ENCODE results near the gene PARP12. TPM values are rescaled to one million over a fixed set of nuclear protein-coding genes. Genes with fewer than 3 reads are reported as not detected.

PARP12 gene
- total and polyA plus RNA-seq, 2 of the 13 experiments (the other 11 are each of a cell fraction or from before 2014, with no cell fraction given): 15.5 to 35.2 TPM

GRCh38 chr7:140045697-140046096 is 17.1 kb downstream of the PARP12 start (continued):
- no peak for TF ChIP-seq TERF1 (CRISPR knock-in tag; IDR thresholded peaks at IDR 0.05)
- no peak for TF ChIP-seq EEA1 (CRISPR knock-in tag; IDR thresholded peaks at IDR 0.05; ENCODE audit: borderline replicate concordance)
- no peak for TF ChIP-seq ZNF703 (CRISPR knock-in tag; IDR thresholded peaks at IDR 0.05; ENCODE audit: borderline replicate concordance)
- TF ChIP-seq RXRB (CRISPR knock-in tag; IDR thresholded peaks at IDR 0.05; ENCODE audit: borderline replicate concordance): peak; percentile 32; the same call in 1 of the 2 replicates

GRCh38 chr7:140044251-140044650 is 18.5 kb downstream of the PARP12 start:
- Histone ChIP-seq H3K9me3 (ENCODE audit: low read length) (no peaks in the 10 kb centered on the region), H3K4me3 (replicated peaks in 1 of 3; ENCODE audit: insufficient read depth in 1 of 3, low read depth in 2 of 3, low read length in 3 of 3) (no peak overlapping the region), H3K79me2 (ENCODE audit: insufficient read depth, low read length) (peaks cover 5% of the 10 kb centered on the region), H3K4me1 (ENCODE audit: insufficient read depth, low read length) (peaks cover 54% of the 10 kb centered on the region), H4K20me1 (ENCODE audit: insufficient read depth, low read length) (no peaks in the 10 kb centered on the region), H3K27me3 (ENCODE audit: control insufficient read depth in 1 of 2, insufficient read depth in 2 of 2, low read length in 2 of 2) (no peaks in the 10 kb centered on the region), H3K9ac (ENCODE audit: insufficient read depth, low read depth, low read length) (no peak overlapping the region), H3K4me2 (ENCODE audit: low read depth, low read length) (no peak overlapping the region), H2AFZ (ENCODE audit: low read length) (no peak overlapping the region), H3K36me3 (replicated peaks in 1 of 2; ENCODE audit: control insufficient read depth in 1 of 2, insufficient read depth in 2 of 2, low read length in 2 of 2) (peaks cover 4 to 34% of the 10 kb centered on the region in 2 experiments; a peak in 4 of 5 replicates), H3K27ac (ENCODE audit: extremely low read length, insufficient read depth, low read length) (no peak overlapping the region)
- ChIA-PET CTCF (ENCODE audit: low intra/inter-chr PET ratio, low total read pairs) (no interaction called here), POLR2A (interaction anchor here (1.4 kb wide), 1 partner anchor 19 kb away, joined by 4 read pairs; the partner anchor contains the start of gene PARP12)
- no TSS peak for BruUV-seq (replicated peaks)
- no peak for DNase-seq (ENCODE audit: low spot score)
- FAIRE-seq: no peak
- TF ChIP-seq TOPORS (CRISPR knock-in tag; IDR thresholded peaks at IDR 0.05) (no peak), CREB1 (IDR thresholded peaks at IDR 0.05) (no peak), CREB1 (CRISPR knock-in tag; IDR thresholded peaks at IDR 0.05) (0 out of 2 replicates have a peak, but pooled peaks have one; percentile 17)
- ATAC-seq: no peak
- intact Hi-C loops (cut with micrococcal nuclease; ENCODE audit: unreplicated experiment): no loop called here
- in situ Hi-C loops (cut with HindIII; ENCODE audit: extremely low pct_ligation_motif_present, low pct_unique_long_range_greater_than_20kb): no loop called here
- WGBS (ENCODE audit: low lambda C conversion rate): 94% methylated on average over 6 of the region's 6 CpGs
